SJSA1 (cell line): Measurements from ENCODE around the gene FTL. TPM values are rescaled to one million over a fixed set of nuclear protein-coding genes. Genes with fewer than 3 reads are reported as not detected.
A peak's percentile ranks its signal among the peaks of the same experiment; 100 is the strongest.

Experiments used
- DNase-seq, 2 experiments: peaks; one replicate each; pipeline ENCODE4 v3.0.0-alpha.2; 2015 to 2020; ENCODE audit warnings: low spot score in 2 of 2, low read depth in 1 of 2
- H3K27ac ChIP-seq: fragments of 250-450 bp; sonication (Bioruptor Pico); 2 replicates; pipeline ENCODE4 v1.5.1; 2020; ENCODE audit warnings: mild to moderate bottlenecking, moderate library complexity
- H3K27me3 ChIP-seq: fragments of 250-450 bp; sonication (Bioruptor Pico); replicated peaks from 2 replicates; pipeline ENCODE4 v1.5.1; 2020; ENCODE audit warnings: mild to moderate bottlenecking, moderate library complexity
- H3K36me3 ChIP-seq: fragments of 250-450 bp; sonication (Bioruptor Pico); 2 replicates; pipeline ENCODE4 v1.5.1; 2020; ENCODE audit warnings: mild to moderate bottlenecking
- H3K4me1 ChIP-seq: fragments of 250-450 bp; sonication (Bioruptor Pico); replicated peaks from 2 replicates; pipeline ENCODE4 v1.6.1; 2021; ENCODE audit warnings: mild to moderate bottlenecking
- H3K4me3 ChIP-seq: fragments of 250-450 bp; sonication (Bioruptor Pico); 2 replicates; pipeline ENCODE4 v1.5.1; 2020; ENCODE audit warnings: mild to moderate bottlenecking
- H3K9me3 ChIP-seq: fragments of 250-450 bp; sonication (Bioruptor Pico); replicated peaks from 2 replicates; pipeline ENCODE4 v1.5.1; 2020; ENCODE audit warnings: mild to moderate bottlenecking
- total RNA-seq: library from RNA; depleted of rRNA; stranded (reverse); fragments of >200 nt; shearing (Covaris generic); gene quantifications from 2 replicates; pipeline ENCODE4 v1.2.3, GENCODE V29; 2014

FTL gene
- total RNA-seq, 1 experiment from 2014 or later: 2,837 TPM

GRCh38 chr19:48928164-48929025 is 36.7 kb upstream of the FTL start:
- H3K36me3 ChIP-seq: no peaks in the 10 kb centered on the region
- H3K27me3 ChIP-seq: no peaks in the 10 kb centered on the region
- H3K4me3 ChIP-seq: no peak overlapping the region
- DNase-seq: no peak
- H3K9me3 ChIP-seq: no peaks in the 10 kb centered on the region
- H3K4me1 ChIP-seq: peaks cover 29% of the 10 kb centered on the region
- no peak overlapping the region for H3K27ac ChIP-seq

GRCh38 chr19:48933382-48933932 is 31.7 kb upstream of the FTL start, which contains the start of gene DHDH:
TSS of gene DHDH (plus strand) at chr19:48933699. CDS start at chr19:48933722, 23 bp downstream.
- Histone ChIP-seq H3K27me3 (no peaks in the 10 kb centered on the region), H3K9me3 (no peaks in the 10 kb centered on the region), H3K4me1 (peaks cover 8% of the 10 kb centered on the region), H3K4me3 (peak within 1 kb of the TSS; percentile 35), H3K27ac (no peak within 1 kb of the TSS), H3K36me3 (no peaks in the 10 kb centered on the region)
- DNase-seq: peak; percentile 50 to 66

GRCh38 chr19:48934837-48935236 is 30.3 kb upstream of the FTL start:
- Histone ChIP-seq H3K9me3 (no peaks in the 10 kb centered on the region), H3K4me1 (peaks cover 8% of the 10 kb centered on the region), H3K36me3 (no peaks in the 10 kb centered on the region), H3K27me3 (no peaks in the 10 kb centered on the region), H3K27ac (no peak overlapping the region), H3K4me3 (no peak overlapping the region)
- no peak for DNase-seq

DNA sequence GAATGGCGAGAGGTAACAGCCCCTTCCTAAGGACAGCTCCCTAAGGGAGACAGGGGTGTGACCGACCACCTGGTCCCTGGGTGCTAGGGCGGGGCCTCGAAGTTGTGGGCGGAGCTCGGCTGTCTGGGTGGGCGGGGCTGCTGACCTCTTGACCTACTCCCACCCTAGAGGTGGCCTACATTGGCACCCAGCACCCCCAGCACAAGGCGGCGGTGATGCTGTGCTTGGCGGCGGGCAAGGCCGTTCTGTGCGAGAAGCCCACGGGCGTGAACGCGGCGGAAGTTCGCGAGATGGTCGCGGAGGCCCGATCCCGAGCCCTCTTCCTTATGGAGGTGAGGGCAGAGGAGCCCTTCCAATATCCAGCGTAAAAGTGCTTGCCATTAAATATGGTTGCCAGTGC is 29.2 kb upstream of the FTL start:
- Histone ChIP-seq H3K27me3 (no peaks in the 10 kb centered on the region), H3K4me3 (no peak overlapping the region), H3K4me1 (peaks cover 8% of the 10 kb centered on the region), H3K27ac (no peak overlapping the region), H3K9me3 (no peaks in the 10 kb centered on the region), H3K36me3 (no peaks in the 10 kb centered on the region)
- DNase-seq: no peak

DNA sequence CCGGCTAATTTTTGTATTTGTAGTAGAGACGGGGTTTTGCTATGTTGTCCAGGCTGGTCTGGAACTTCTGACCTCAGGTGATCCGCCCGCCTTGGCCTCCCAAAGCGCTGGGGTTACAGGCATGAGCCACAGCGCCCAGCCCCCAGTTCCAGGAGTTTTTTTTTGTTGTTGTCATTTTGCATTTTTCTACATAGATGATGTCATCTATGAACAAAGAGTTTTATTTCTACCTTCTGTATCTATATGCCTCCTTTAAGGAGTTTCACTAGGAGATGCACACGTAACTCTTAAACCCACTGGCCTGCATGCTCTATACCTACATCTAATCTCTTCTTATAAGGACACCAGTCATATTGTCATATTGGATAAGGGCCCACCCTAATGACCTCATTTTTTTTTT is 26.9 kb upstream of the FTL start:
- Histone ChIP-seq H3K27ac (no peak overlapping the region), H3K4me1 (peaks cover 6% of the 10 kb centered on the region)
- DNase-seq: no peak

GRCh38 chr19:48940902-48941301 is 24.2 kb upstream of the FTL start:
- Histone ChIP-seq H3K4me3 (no peak overlapping the region), H3K36me3 (no peaks in the 10 kb centered on the region), H3K4me1 (no peaks in the 10 kb centered on the region), H3K9me3 (no peaks in the 10 kb centered on the region), H3K27me3 (no peaks in the 10 kb centered on the region), H3K27ac (no peak overlapping the region)
- no peak for DNase-seq

More for the DNA sequence above, 26.9 kb upstream of the FTL start:
- H3K36me3 ChIP-seq: no peaks in the 10 kb centered on the region
- H3K27me3 ChIP-seq: no peaks in the 10 kb centered on the region
- H3K4me3 ChIP-seq: no peak overlapping the region
- no peaks in the 10 kb centered on the region for H3K9me3 ChIP-seq

DNA sequence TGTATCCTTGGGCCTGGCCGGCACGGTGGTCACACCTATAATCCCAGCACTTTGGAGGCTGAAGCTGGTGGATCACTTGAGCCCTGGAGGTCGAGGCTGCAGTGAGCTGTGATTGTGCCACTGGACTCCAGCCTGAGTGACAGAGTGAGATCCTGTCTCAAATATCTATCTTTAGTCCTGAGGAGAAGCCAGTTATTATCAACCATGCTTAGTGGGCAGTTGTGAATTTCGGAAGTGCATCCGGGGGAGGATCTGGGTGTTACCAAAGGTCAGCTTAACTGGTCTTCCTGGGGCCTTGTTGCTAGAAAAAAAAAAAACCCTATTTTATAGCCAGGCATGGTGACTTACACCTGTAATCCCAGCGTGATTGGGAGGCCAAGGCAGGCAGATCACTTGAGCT is 22.0 kb upstream of the FTL start:
- DNase-seq: no peak
- Histone ChIP-seq H3K4me3 (no peak overlapping the region), H3K4me1 (no peaks in the 10 kb centered on the region), H3K9me3 (no peaks in the 10 kb centered on the region), H3K27me3 (no peaks in the 10 kb centered on the region), H3K36me3 (no peaks in the 10 kb centered on the region), H3K27ac (no peak overlapping the region)

GRCh38 chr19:48945415-48945814 is 19.7 kb upstream of the FTL start:
- DNase-seq: no peak
- Histone ChIP-seq H3K36me3 (no peaks in the 10 kb centered on the region), H3K27me3 (no peaks in the 10 kb centered on the region), H3K9me3 (no peaks in the 10 kb centered on the region), H3K4me3 (no peak overlapping the region), H3K4me1 (no peaks in the 10 kb centered on the region; the same call in 1 of the 2 replicates), H3K27ac (no peak overlapping the region)

GRCh38 chr19:48945817-48946216 is 19.3 kb upstream of the FTL start:
- no peaks in the 10 kb centered on the region for H3K27me3 ChIP-seq
- H3K4me1 ChIP-seq: peaks cover 4% of the 10 kb centered on the region
- DNase-seq: no peak
- no peaks in the 10 kb centered on the region for H3K36me3 ChIP-seq
- no peak overlapping the region for H3K27ac ChIP-seq
- no peaks in the 10 kb centered on the region for H3K9me3 ChIP-seq
- no peak overlapping the region for H3K4me3 ChIP-seq

DNA sequence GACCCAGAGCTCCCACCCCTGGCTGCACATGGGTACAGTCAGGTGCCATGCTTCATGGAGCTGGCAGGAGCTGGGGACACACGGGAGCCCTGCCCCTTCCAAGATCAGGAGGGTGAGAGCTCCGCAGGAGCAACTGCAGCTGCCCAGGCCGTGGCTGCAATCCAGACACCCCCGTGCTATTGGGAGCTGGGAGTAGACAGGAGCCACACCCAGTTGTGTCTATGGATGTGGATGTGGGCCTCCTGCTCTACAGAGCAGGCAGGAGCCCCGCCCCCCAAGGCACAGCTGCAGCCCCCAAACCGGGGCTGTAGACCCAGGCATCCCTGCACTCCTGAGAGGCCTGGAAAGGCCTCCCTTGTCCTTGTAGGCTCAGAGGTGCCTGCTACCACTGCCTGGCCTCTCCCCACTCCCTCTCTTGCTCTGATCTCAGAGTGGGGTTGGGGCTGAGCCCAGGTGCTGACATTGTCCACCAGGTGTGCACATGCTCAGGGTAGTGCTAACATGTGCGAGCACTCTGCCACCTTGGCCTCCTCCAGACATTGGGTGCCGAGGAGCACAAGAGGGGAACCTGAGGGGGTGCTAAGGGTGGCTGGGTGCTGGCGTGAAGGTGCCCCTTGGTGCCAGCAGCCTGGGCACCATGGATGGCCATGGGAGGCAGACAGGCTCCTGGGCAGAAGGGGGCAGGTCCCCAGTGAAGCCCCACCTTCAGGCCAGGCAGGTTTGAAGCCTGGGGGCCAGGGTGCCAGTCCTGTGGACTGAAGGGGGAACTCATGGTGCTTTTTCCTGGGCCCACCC is 18.4 kb upstream of the FTL start:
- DNase-seq: no peak
- H3K27ac ChIP-seq: no peak overlapping the region
- no peaks in the 10 kb centered on the region for H3K27me3 ChIP-seq
- no peaks in the 10 kb centered on the region for H3K9me3 ChIP-seq
- H3K4me3 ChIP-seq: no peak overlapping the region
- H3K4me1 ChIP-seq: peaks cover 12% of the 10 kb centered on the region
- no peaks in the 10 kb centered on the region for H3K36me3 ChIP-seq

GRCh38 chr19:48947258-48947542 is 17.9 kb upstream of the FTL start:
- no peak overlapping the region for H3K27ac ChIP-seq
- peaks cover 13% of the 10 kb centered on the region for H3K4me1 ChIP-seq
- H3K36me3 ChIP-seq: no peaks in the 10 kb centered on the region
- H3K4me3 ChIP-seq: no peak overlapping the region
- H3K27me3 ChIP-seq: no peaks in the 10 kb centered on the region
- no peak for DNase-seq
- H3K9me3 ChIP-seq: no peaks in the 10 kb centered on the region

- DNase-seq: no peak
- H3K9me3 ChIP-seq: no peaks in the 10 kb centered on the region
- no peaks in the 10 kb centered on the region for H3K27me3 ChIP-seq
- peaks cover 15% of the 10 kb centered on the region for H3K4me1 ChIP-seq
- H3K27ac ChIP-seq: no peak overlapping the region
- H3K4me3 ChIP-seq: no peak overlapping the region
- H3K36me3 ChIP-seq: peaks cover 5% of the 10 kb centered on the region; the same call in 1 of the 2 replicates
Observed at GRCh38 chr19:48950159-48950558, 14.9 kb upstream of the FTL start.

DNA sequence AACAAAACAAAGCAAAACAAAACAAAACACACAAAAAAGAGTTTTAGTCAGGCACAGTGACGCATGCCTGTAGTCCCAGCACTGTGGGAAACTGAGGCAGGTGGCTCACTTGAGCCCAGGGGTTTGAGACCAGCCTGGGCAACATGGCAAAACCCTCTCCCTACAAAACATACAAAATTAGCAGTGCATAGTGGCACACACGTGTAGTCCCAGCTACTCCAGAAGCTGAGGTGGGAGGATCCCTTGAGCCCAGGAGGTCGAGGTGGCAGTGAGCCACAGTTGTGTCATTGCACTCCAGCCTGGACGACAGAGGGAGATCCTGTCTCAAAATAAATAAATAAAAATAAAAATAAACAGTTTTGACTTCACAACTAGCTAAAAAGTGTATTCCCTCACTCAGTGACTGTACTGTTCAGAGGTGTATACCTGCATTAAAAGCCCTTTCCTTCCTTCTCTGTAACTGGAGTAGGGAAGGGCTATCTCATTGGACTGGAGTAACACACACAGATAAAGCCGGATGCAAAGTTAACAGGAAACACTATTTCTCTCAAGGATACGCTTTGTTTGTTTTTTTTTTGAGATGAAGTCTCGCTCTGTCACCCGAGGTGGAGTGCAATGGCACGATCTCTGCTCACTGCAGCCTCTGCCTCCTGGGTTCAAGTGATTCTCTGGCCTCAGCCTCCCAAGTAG is 14.1 kb upstream of the FTL start:
- Histone ChIP-seq H3K27ac (no peak overlapping the region), H3K4me1 (peaks cover 24% of the 10 kb centered on the region), H3K4me3 (no peak overlapping the region), H3K9me3 (no peaks in the 10 kb centered on the region), H3K36me3 (peaks cover 13% of the 10 kb centered on the region), H3K27me3 (no peaks in the 10 kb centered on the region)
- peak in 1 of 2 experiments; percentile 39 for DNase-seq
